ENCODE data around the gene IL31. TPM values are rescaled to one million over a fixed set of nuclear protein-coding genes. Genes with fewer than 3 reads are reported as not detected.
"Not testable (repeated sequence)": the region's sequence is repeated elsewhere in the genome, so short reads cannot be mapped to it uniquely, and the experiment has no call there.

IL31 gene
- total and polyA plus RNA-seq, 4 donors = not detected

- 6% methylated on average over 67 of the region's 71 CpGs for WGBS (ENCODE audit: insufficient coverage)
- DNase-seq (ENCODE audit: low read depth in 4 of 6, low spot score in 6 of 6) = no peak
- Histone ChIP-seq H3K4me3 (ENCODE audit: low read depth, low read length) (no peak overlapping the region), H3K9me3 (ENCODE audit: control insufficient read depth, insufficient read depth, low read length) (no peaks in the 10 kb centered on the region), H3K27me3 (ENCODE audit: control insufficient read depth, insufficient read depth, low read length) (peaks cover 39% of the 10 kb centered on the region), H3K36me3 (ENCODE audit: control insufficient read depth, insufficient read depth, low read length) (peaks cover 44% of the 10 kb centered on the region), H3K27ac (ENCODE audit: low read depth, low read length) (no peak overlapping the region), H3K4me1 (ENCODE audit: control insufficient read depth, insufficient read depth, low read length) (peaks cover 24% of the 10 kb centered on the region)
Measured at GRCh38 chr12:122204167-122205052, 30.4 kb upstream of the IL31 start.

- peaks cover 36% of the 10 kb centered on the region for H3K36me3 ChIP-seq (ENCODE audit: control insufficient read depth, insufficient read depth, low read length)
- peaks cover 24% of the 10 kb centered on the region for H3K4me1 ChIP-seq (ENCODE audit: control insufficient read depth, insufficient read depth, low read length)
- WGBS (ENCODE audit: insufficient coverage) = under 1% methylated on average over 102 of the region's 104 CpGs
- no peak within 1 kb of the TSS for H3K27ac ChIP-seq (ENCODE audit: low read depth, low read length)
- no peaks in the 10 kb centered on the region for H3K9me3 ChIP-seq (ENCODE audit: control insufficient read depth, insufficient read depth, low read length)
- H3K27me3 ChIP-seq (ENCODE audit: control insufficient read depth, insufficient read depth, low read length) = peaks cover 39% of the 10 kb centered on the region
- DNase-seq (ENCODE audit: low read depth in 4 of 6, low spot score in 6 of 6) = peak in 5 of 6 donors; percentile 37 to 89 (median 41)
- H3K4me3 ChIP-seq (ENCODE audit: low read depth, low read length) = peak within 1 kb of the TSS; percentile 48
Measured at GRCh38 chr12:122203301-122204166, 29.5 kb upstream of the IL31 start, which contains the start of gene B3GNT4. B3GNT4 (plus strand) TSS chr12:122203709; CDS start chr12:122204619, 910 bp downstream.

GRCh38 chr12:122202811-122203210, 28.8 kb upstream of the IL31 start:
- H3K27me3 ChIP-seq (ENCODE audit: control insufficient read depth, insufficient read depth, low read length) = peaks cover 39% of the 10 kb centered on the region
- H3K27ac ChIP-seq (ENCODE audit: low read depth, low read length); DNase-seq (ENCODE audit: low read depth in 4 of 6, low spot score in 6 of 6); H3K9me3 ChIP-seq (ENCODE audit: control insufficient read depth, insufficient read depth, low read length): not testable (repeated sequence)
- H3K36me3 ChIP-seq (ENCODE audit: control insufficient read depth, insufficient read depth, low read length) = peaks cover 29% of the 10 kb centered on the region
- WGBS (ENCODE audit: insufficient coverage) = 64% methylated on average over 15 of the region's 19 CpGs
- H3K4me3 ChIP-seq (ENCODE audit: low read depth, low read length) = peak overlapping the region; percentile 48
- H3K4me1 ChIP-seq (ENCODE audit: control insufficient read depth, insufficient read depth, low read length) = peaks cover 24% of the 10 kb centered on the region

GRCh38 chr12:122202017-122202416, 28.0 kb upstream of the IL31 start:
- peaks cover 22% of the 10 kb centered on the region for H3K36me3 ChIP-seq (ENCODE audit: control insufficient read depth, insufficient read depth, low read length)
- H3K27me3 ChIP-seq (ENCODE audit: control insufficient read depth, insufficient read depth, low read length) = peaks cover 39% of the 10 kb centered on the region
- no peaks in the 10 kb centered on the region for H3K9me3 ChIP-seq (ENCODE audit: control insufficient read depth, insufficient read depth, low read length)
- WGBS (ENCODE audit: insufficient coverage) = 93% methylated on average over 5 of the region's 6 CpGs
- H3K4me3 ChIP-seq (ENCODE audit: low read depth, low read length) = no peak overlapping the region
- no peak for DNase-seq (ENCODE audit: low read depth in 4 of 6, low spot score in 6 of 6)
- H3K4me1 ChIP-seq (ENCODE audit: control insufficient read depth, insufficient read depth, low read length) = peaks cover 24% of the 10 kb centered on the region
- H3K27ac ChIP-seq (ENCODE audit: low read depth, low read length) = no peak overlapping the region

- Histone ChIP-seq H3K27me3 (ENCODE audit: control insufficient read depth, insufficient read depth, low read length) (peaks cover 39% of the 10 kb centered on the region), H3K4me1 (ENCODE audit: control insufficient read depth, insufficient read depth, low read length) (peaks cover 24% of the 10 kb centered on the region), H3K27ac (ENCODE audit: low read depth, low read length) (no peak overlapping the region), H3K9me3 (ENCODE audit: control insufficient read depth, insufficient read depth, low read length) (no peaks in the 10 kb centered on the region), H3K36me3 (ENCODE audit: control insufficient read depth, insufficient read depth, low read length) (peaks cover 16% of the 10 kb centered on the region), H3K4me3 (ENCODE audit: low read depth, low read length) (no peak overlapping the region)
- DNase-seq (ENCODE audit: low read depth in 4 of 6, low spot score in 6 of 6) = no peak
- 96% methylated on average over 4 of the region's 5 CpGs for WGBS (ENCODE audit: insufficient coverage)
Measured at GRCh38 chr12:122201381-122201780, 27.4 kb upstream of the IL31 start.

GRCh38 chr12:122200541-122201175, 26.6 kb upstream of the IL31 start:
- Histone ChIP-seq H3K27ac (ENCODE audit: low read depth, low read length) (no peak overlapping the region), H3K27me3 (ENCODE audit: control insufficient read depth, insufficient read depth, low read length) (peaks cover 33% of the 10 kb centered on the region)

GRCh38 chr12:122199484-122200355, 25.7 kb upstream of the IL31 start:
- peaks cover 24% of the 10 kb centered on the region for H3K27me3 ChIP-seq (ENCODE audit: control insufficient read depth, insufficient read depth, low read length)
- H3K4me3 ChIP-seq (ENCODE audit: low read depth, low read length) = no peak overlapping the region
- no peak for DNase-seq (ENCODE audit: low read depth in 4 of 6, low spot score in 6 of 6)
- 88% methylated on average over 25 of the region's 29 CpGs for WGBS (ENCODE audit: insufficient coverage)
- H3K9me3 ChIP-seq (ENCODE audit: control insufficient read depth, insufficient read depth, low read length) = no peaks in the 10 kb centered on the region
- H3K36me3 ChIP-seq (ENCODE audit: control insufficient read depth, insufficient read depth, low read length) = peaks cover 9% of the 10 kb centered on the region
- H3K4me1 ChIP-seq (ENCODE audit: control insufficient read depth, insufficient read depth, low read length) = peaks cover 11% of the 10 kb centered on the region
- H3K27ac ChIP-seq (ENCODE audit: low read depth, low read length) = no peak overlapping the region

More at GRCh38 chr12:122200541-122201175, 26.6 kb upstream of the IL31 start:
- Histone ChIP-seq H3K4me1 (ENCODE audit: control insufficient read depth, insufficient read depth, low read length) (peaks cover 19% of the 10 kb centered on the region), H3K36me3 (ENCODE audit: control insufficient read depth, insufficient read depth, low read length) (peaks cover 11% of the 10 kb centered on the region), H3K4me3 (ENCODE audit: low read depth, low read length) (no peak overlapping the region), H3K9me3 (ENCODE audit: control insufficient read depth, insufficient read depth, low read length) (no peaks in the 10 kb centered on the region)
- DNase-seq (ENCODE audit: low read depth in 4 of 6, low spot score in 6 of 6) = no peak
- 59% methylated on average over 17 of the region's 24 CpGs for WGBS (ENCODE audit: insufficient coverage)

GRCh38 chr12:122197612-122197966, 23.6 kb upstream of the IL31 start:
- H3K27ac ChIP-seq (ENCODE audit: low read depth, low read length) = no peak overlapping the region
- H3K4me1 ChIP-seq (ENCODE audit: control insufficient read depth, insufficient read depth, low read length) = no peaks in the 10 kb centered on the region
- DNase-seq (ENCODE audit: low read depth in 4 of 6, low spot score in 6 of 6) = no peak
- H3K36me3 ChIP-seq (ENCODE audit: control insufficient read depth, insufficient read depth, low read length) = peaks cover 8% of the 10 kb centered on the region
- H3K9me3 ChIP-seq (ENCODE audit: control insufficient read depth, insufficient read depth, low read length) = no peaks in the 10 kb centered on the region
- peaks cover 9% of the 10 kb centered on the region for H3K27me3 ChIP-seq (ENCODE audit: control insufficient read depth, insufficient read depth, low read length)
- WGBS (ENCODE audit: insufficient coverage) = no CpG with 5 or more reads among the region's 1 CpG
- H3K4me3 ChIP-seq (ENCODE audit: low read depth, low read length) = no peak overlapping the region

Data from spinal cord (tissue), 10 donors.